ENCODE measurements around the gene REEP6.

DNA sequence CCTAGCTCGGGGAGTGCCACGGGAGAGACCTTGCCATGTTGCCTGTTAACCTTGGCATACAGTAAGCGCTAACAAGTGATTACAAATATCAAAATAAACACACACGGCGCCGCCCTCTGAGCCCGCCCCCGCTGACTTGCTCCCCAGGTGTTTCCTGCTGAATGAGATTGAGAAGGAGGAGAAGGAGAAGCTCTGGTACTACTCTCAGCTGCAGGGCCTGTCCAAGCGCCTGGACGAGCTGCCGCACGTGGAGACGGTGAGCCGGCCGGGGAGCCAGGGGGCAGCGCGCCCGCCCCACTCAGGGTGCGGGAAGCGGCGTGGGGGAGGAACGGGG, 36.0 kb upstream of the REEP6 start:
- TF ChIP-seq, protein P1, sequence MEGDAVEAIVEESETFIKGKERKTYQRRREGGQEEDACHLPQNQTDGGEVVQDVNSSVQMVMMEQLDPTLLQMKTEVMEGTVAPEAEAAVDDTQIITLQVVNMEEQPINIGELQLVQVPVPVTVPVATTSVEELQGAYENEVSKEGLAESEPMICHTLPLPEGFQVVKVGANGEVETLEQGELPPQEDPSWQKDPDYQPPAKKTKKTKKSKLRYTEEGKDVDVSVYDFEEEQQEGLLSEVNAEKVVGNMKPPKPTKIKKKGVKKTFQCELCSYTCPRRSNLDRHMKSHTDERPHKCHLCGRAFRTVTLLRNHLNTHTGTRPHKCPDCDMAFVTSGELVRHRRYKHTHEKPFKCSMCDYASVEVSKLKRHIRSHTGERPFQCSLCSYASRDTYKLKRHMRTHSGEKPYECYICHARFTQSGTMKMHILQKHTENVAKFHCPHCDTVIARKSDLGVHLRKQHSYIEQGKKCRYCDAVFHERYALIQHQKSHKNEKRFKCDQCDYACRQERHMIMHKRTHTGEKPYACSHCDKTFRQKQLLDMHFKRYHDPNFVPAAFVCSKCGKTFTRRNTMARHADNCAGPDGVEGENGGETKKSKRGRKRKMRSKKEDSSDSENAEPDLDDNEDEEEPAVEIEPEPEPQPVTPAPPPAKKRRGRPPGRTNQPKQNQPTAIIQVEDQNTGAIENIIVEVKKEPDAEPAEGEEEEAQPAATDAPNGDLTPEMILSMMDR (IDR thresholded peaks at IDR 0.05 in 4 of 5, conservative IDR thresholded peaks at IDR 0.05 in 1 of 5): no peak
- TF ChIP-seq POLR2A (IDR thresholded peaks at IDR 0.05): no peak
